ENCODE results near the gene CATSPERE. TPM values are rescaled to one million over a fixed set of nuclear protein-coding genes. Genes with fewer than 3 reads are reported as not detected.
A peak's percentile ranks its signal among the peaks of the same experiment; 100 is the strongest.
"Not testable (repeated sequence)": the region's sequence is repeated elsewhere in the genome, so short reads cannot be mapped to it uniquely, and the experiment has no call there.

Gene CATSPERE
- total and polyA plus RNA-seq, 4 experiments from 2014 or later, result 0.30 to 2.3 (median 1.4) TPM; not detected in 1

DNA sequence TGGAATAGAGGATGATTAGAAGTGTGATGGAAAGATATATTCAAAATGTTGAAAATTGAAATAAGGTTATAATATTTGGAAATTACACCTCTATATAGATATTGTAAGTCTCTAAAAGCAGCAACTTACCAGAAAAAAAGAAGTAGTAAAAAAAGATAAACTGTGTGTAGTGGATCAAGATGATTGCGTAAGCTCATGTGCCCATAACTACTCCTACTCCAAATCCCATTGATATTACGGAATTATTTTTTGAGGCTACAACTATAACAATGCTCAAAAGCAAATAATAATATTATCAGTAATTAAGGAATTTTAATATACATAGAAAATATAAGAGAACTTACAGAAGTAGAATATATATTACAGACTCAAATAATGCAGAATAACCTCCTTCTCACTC lies 33.6 kb downstream of the CATSPERE start:
- Mint-ChIP-seq H3K27ac (no peak overlapping the region), H3K27me3 (peaks cover 0 to 2% of the 10 kb centered on the region in 2 donors), H3K36me3 (no peaks in the 10 kb centered on the region), H3K4me3 (no peak overlapping the region), H3K9me3 (peaks cover 0 to 8% (median 1%) of the 10 kb centered on the region in 8 donors), H3K4me1 (no peaks in the 10 kb centered on the region)
- ChIA-PET POLR2A (ENCODE audit: partially characterized antibody) (no interaction called here), CTCF (ENCODE audit: partially characterized antibody) (no interaction called here)
- Histone ChIP-seq H3K4me1 (ENCODE audit: insufficient read depth, low read length) (no peaks in the 10 kb centered on the region), H3K36me3 (ENCODE audit: insufficient read depth, low read length) (no peaks in the 10 kb centered on the region), H3K4me3 (ENCODE audit: low read length in 2 of 2) (no peak overlapping the region), H3K27me3 (ENCODE audit: insufficient read depth, low read length) (no peaks in the 10 kb centered on the region), H3K9me3 (ENCODE audit: control insufficient read depth in 1 of 2, low read length in 2 of 2) (no peaks in the 10 kb centered on the region), H3K27ac (ENCODE audit: low read depth, low read length) (no peak overlapping the region)
- intact Hi-C loops (cut with micrococcal nuclease), result no loop called here
- DNase-seq, result no peak

DNA sequence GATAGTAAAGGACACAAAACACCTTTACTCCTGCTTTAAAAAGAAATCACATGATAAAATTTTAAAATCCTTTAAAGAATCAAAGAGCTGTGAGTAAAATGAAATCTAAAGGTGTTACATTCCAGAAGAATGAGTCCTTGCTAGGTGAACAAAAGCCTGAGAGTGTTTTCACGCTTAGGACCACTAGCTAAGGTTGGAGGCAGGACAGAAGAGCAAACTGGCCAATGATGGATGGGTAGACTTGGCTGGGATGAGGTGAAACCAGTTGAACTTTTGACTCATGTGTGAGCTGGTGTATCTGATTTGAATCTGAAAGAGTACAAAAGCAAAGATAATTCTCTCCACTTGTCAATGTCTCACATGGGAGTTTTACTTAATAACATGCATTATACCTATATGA lies 35.1 kb downstream of the CATSPERE start:
- CTCF ChIA-PET (ENCODE audit: partially characterized antibody), result no interaction called here
- no peaks in the 10 kb centered on the region for H3K4me1 Mint-ChIP-seq
- H3K36me3 Mint-ChIP-seq, result no peaks in the 10 kb centered on the region
- peaks cover 0 to 2% of the 10 kb centered on the region in 2 donors for H3K27me3 Mint-ChIP-seq
- Histone ChIP-seq H3K4me3 (ENCODE audit: low read length in 2 of 2) (no peak overlapping the region), H3K9me3 (ENCODE audit: control insufficient read depth in 1 of 2, low read length in 2 of 2) (no peaks in the 10 kb centered on the region), H3K4me1 (ENCODE audit: insufficient read depth, low read length) (no peaks in the 10 kb centered on the region), H3K27ac (ENCODE audit: low read depth, low read length) (no peak overlapping the region), H3K36me3 (ENCODE audit: insufficient read depth, low read length) (no peaks in the 10 kb centered on the region), H3K27me3 (ENCODE audit: insufficient read depth, low read length) (no peaks in the 10 kb centered on the region)
- intact Hi-C loops (cut with micrococcal nuclease), result no loop called here
- no peak for DNase-seq
- H3K27ac Mint-ChIP-seq, result no peak overlapping the region
- POLR2A ChIA-PET (ENCODE audit: partially characterized antibody), result no interaction called here
- no peak overlapping the region for H3K4me3 Mint-ChIP-seq
- peaks cover 0 to 20% (median 10%) of the 10 kb centered on the region in 8 donors for H3K9me3 Mint-ChIP-seq

DNA sequence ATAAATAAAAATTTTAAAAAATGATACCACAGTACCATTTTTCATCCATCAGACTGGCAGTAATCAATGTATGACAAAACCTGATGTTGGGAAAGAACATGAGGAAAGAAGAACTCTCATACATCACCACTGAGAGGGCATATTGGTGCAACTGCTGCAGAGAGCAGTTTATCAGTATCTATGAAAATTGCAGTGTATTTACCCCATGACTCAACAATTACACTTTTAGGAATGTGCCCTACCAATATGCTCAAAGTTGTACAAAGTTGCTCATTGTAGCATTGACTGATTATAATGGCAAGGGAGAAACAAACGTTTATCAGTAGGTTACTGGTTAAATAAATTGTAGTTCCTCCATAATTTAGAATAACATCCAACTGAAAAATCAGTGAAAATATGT lies 36.7 kb downstream of the CATSPERE start:
- POLR2A ChIA-PET (ENCODE audit: partially characterized antibody), result no interaction called here
- H3K4me3 Mint-ChIP-seq, result no peak overlapping the region
- H3K9me3 Mint-ChIP-seq, result peaks cover 0 to 20% (median 10%) of the 10 kb centered on the region in 8 donors
- Histone ChIP-seq H3K4me3 (ENCODE audit: low read length in 2 of 2) (no peak overlapping the region), H3K36me3 (ENCODE audit: insufficient read depth, low read length) (no peaks in the 10 kb centered on the region), H3K4me1 (ENCODE audit: insufficient read depth, low read length) (no peaks in the 10 kb centered on the region), H3K9me3 (ENCODE audit: control insufficient read depth in 1 of 2, low read length in 2 of 2) (no peaks in the 10 kb centered on the region), H3K27ac (ENCODE audit: low read depth, low read length) (no peak overlapping the region), H3K27me3 (ENCODE audit: insufficient read depth, low read length) (no peaks in the 10 kb centered on the region)
- CTCF ChIA-PET (ENCODE audit: partially characterized antibody), result no interaction called here
- H3K27me3 Mint-ChIP-seq, result no peaks in the 10 kb centered on the region
- H3K36me3 Mint-ChIP-seq, result no peaks in the 10 kb centered on the region
- H3K27ac Mint-ChIP-seq, result no peak overlapping the region
- H3K4me1 Mint-ChIP-seq, result no peaks in the 10 kb centered on the region
- intact Hi-C loops (cut with micrococcal nuclease), result no loop called here
- no peak for DNase-seq

DNA sequence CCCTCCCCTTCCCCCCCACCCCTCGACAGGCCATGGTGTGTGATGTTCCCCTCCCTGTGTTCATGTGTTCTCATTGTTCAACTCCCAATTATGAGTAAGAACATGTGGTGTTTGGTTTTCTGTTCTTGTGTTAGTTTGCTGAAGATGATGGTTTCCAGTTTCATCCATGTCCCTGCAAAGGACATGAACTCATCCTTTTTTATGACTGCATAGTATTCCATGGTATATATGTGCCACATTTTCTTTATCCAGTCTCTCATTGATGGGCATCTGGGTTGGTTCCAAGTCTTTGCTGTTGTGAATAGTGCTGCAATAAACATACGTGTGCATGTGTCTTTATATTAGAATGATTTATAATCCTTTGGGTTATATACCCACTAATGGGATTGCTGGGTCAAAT lies 38.4 kb downstream of the CATSPERE start:
- CTCF ChIA-PET (ENCODE audit: partially characterized antibody), result not testable (repeated sequence)

DNA sequence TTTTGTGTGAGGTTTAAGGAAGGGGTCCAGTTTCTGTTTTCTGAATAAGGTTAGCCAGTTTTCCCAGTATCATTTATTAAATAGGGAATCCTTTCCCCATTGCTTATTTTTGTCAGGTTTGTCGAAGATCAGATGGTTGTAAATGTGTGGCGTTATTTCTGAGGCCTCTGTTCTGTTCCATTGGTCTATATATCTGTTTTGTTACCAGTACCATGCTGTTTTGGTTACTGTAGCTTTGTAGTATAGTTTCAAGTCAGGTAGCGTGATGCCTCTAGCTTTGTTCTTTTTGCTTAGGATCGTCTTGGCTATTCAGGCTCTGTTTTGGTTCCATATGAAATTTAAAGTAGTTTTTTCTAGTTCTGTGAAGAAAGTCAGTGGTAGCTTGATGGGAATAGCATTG lies 39.4 kb downstream of the CATSPERE start:
- H3K4me3 ChIP-seq (ENCODE audit: low read length in 2 of 2); H3K27ac ChIP-seq (ENCODE audit: low read depth, low read length); H3K4me3 Mint-ChIP-seq; H3K4me1 ChIP-seq (ENCODE audit: insufficient read depth, low read length); H3K4me1 Mint-ChIP-seq; H3K27me3 ChIP-seq (ENCODE audit: insufficient read depth, low read length); H3K36me3 Mint-ChIP-seq; intact Hi-C loops (cut with micrococcal nuclease); H3K27me3 Mint-ChIP-seq; POLR2A ChIA-PET (ENCODE audit: partially characterized antibody); CTCF ChIA-PET (ENCODE audit: partially characterized antibody); DNase-seq; H3K9me3 ChIP-seq (ENCODE audit: control insufficient read depth in 1 of 2, low read length in 2 of 2); H3K36me3 ChIP-seq (ENCODE audit: insufficient read depth, low read length); H3K27ac Mint-ChIP-seq: not testable (repeated sequence)
- peaks cover 0 to 20% (median 11%) of the 10 kb centered on the region in 8 donors for H3K9me3 Mint-ChIP-seq

More for the DNA sequence above, 38.4 kb downstream of the CATSPERE start:
- H3K4me1 Mint-ChIP-seq; H3K36me3 Mint-ChIP-seq; H3K27me3 Mint-ChIP-seq; intact Hi-C loops (cut with micrococcal nuclease); H3K27ac ChIP-seq (ENCODE audit: low read depth, low read length); POLR2A ChIA-PET (ENCODE audit: partially characterized antibody); H3K27me3 ChIP-seq (ENCODE audit: insufficient read depth, low read length); H3K27ac Mint-ChIP-seq; H3K4me3 ChIP-seq (ENCODE audit: low read length in 2 of 2); H3K36me3 ChIP-seq (ENCODE audit: insufficient read depth, low read length); H3K9me3 ChIP-seq (ENCODE audit: control insufficient read depth in 1 of 2, low read length in 2 of 2); DNase-seq; H3K4me1 ChIP-seq (ENCODE audit: insufficient read depth, low read length): not testable (repeated sequence)
- peak overlapping the region in 1 of 8 donors; percentile 4 for H3K4me3 Mint-ChIP-seq
- peaks cover 0 to 20% (median 11%) of the 10 kb centered on the region in 8 donors for H3K9me3 Mint-ChIP-seq

DNA sequence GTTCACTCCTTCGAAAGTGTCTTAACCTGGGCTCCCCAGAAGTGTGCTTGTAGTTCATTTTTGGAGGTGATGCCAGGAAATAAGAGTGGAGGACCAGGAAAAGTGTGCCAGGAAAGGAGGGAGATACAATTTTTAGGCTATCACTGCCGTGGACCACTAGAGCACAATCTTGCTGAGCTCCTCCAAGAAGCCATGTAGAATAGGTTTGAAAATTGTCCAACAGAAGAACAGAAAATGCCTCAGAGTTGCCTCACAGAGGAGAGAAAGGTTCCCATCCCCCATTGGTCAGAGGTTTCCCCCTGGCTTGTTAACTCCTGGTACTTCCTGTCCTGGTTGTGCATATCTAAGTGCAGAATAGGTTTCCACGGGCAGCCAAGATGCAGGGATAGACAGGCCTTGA lies 41.6 kb downstream of the CATSPERE start:
- Histone ChIP-seq H3K36me3 (ENCODE audit: insufficient read depth, low read length) (no peaks in the 10 kb centered on the region), H3K27me3 (ENCODE audit: insufficient read depth, low read length) (no peaks in the 10 kb centered on the region)
- H3K27ac Mint-ChIP-seq, result no peak overlapping the region

DNA sequence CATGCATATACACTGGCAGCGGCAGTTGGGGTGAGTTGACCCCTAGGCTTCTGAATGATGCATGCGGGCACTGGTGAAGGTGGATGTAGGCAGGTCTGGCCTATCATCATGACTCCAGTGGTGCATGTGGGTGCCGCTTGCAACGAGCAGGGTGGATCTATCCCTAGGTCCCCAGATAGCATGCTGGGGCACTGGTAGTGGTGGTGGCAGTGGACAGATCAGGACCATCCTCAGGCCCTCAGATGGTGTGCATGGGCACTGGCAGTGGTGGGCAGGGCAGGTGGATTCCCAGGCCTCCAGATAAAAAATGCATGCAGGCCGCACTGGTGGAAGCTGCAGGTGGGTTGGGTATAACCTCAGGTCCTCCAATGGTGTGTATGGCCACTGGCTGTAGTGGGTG lies 52.4 kb downstream of the CATSPERE start:
- Mint-ChIP-seq H3K9me3 (peaks cover 9 to 29% (median 26%) of the 10 kb centered on the region in 8 donors), H3K4me3 (no peak overlapping the region), H3K36me3 (peaks cover 20 to 24% of the 10 kb centered on the region in 2 donors), H3K27ac (no peak overlapping the region), H3K4me1 (no peaks in the 10 kb centered on the region), H3K27me3 (peaks cover 3 to 4% of the 10 kb centered on the region in 2 donors)
- intact Hi-C loops (cut with micrococcal nuclease), result no loop called here
- ChIA-PET CTCF (ENCODE audit: partially characterized antibody) (no interaction called here), POLR2A (ENCODE audit: partially characterized antibody) (no interaction called here)
- H3K27me3 ChIP-seq (ENCODE audit: insufficient read depth, low read length), result no peaks in the 10 kb centered on the region
- H3K4me1 ChIP-seq (ENCODE audit: insufficient read depth, low read length), result no peaks in the 10 kb centered on the region
- no peak overlapping the region for H3K27ac ChIP-seq (ENCODE audit: low read depth, low read length)
- H3K4me3 ChIP-seq (ENCODE audit: low read length in 2 of 2), result no peak overlapping the region
- H3K36me3 ChIP-seq (ENCODE audit: insufficient read depth, low read length), result no peaks in the 10 kb centered on the region
- DNase-seq, result no peak
- H3K9me3 ChIP-seq (ENCODE audit: control insufficient read depth in 1 of 2, low read length in 2 of 2), result no peaks in the 10 kb centered on the region

More for the DNA sequence above, 41.6 kb downstream of the CATSPERE start:
- H3K27me3 Mint-ChIP-seq, result no peaks in the 10 kb centered on the region
- peaks cover 2 to 4% of the 10 kb centered on the region in 2 donors for H3K36me3 Mint-ChIP-seq
- no peaks in the 10 kb centered on the region for H3K9me3 ChIP-seq (ENCODE audit: control insufficient read depth in 1 of 2, low read length in 2 of 2)
- intact Hi-C loops (cut with micrococcal nuclease), result no loop called here
- no peak overlapping the region for H3K4me3 Mint-ChIP-seq
- ChIA-PET POLR2A (ENCODE audit: partially characterized antibody) (no interaction called here), CTCF (ENCODE audit: partially characterized antibody) (no interaction called here)
- H3K4me1 ChIP-seq (ENCODE audit: insufficient read depth, low read length), result no peaks in the 10 kb centered on the region
- H3K4me3 ChIP-seq (ENCODE audit: low read length in 2 of 2), result no peak overlapping the region
- H3K4me1 Mint-ChIP-seq, result no peaks in the 10 kb centered on the region
- H3K9me3 Mint-ChIP-seq, result peaks cover 0 to 24% (median 15%) of the 10 kb centered on the region in 8 donors
- DNase-seq, result no peak
- no peak overlapping the region for H3K27ac ChIP-seq (ENCODE audit: low read depth, low read length)

DNA sequence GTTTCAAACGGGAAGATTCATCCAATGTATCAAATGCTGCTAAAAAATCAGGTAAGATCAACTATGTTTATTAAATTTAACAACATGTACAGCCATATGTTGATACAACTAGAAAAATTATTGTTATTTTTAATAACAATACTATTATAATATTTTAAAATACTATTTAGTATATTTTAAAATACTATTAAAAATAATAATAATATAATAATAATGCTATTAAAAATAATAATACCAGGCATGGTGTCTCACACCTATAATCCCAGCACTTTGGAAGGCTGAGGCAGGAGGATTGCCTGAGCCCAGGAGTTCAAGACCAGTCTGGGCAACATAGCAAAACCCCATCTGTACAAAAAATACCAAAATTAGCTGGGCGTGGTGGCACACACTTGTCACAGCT lies 54.6 kb downstream of the CATSPERE start:
- POLR2A ChIA-PET (ENCODE audit: partially characterized antibody), result no interaction called here
- H3K9me3 Mint-ChIP-seq, result peaks cover 10 to 32% (median 25%) of the 10 kb centered on the region in 8 donors
- peaks cover 3 to 4% of the 10 kb centered on the region in 2 donors for H3K27me3 Mint-ChIP-seq
- intact Hi-C loops (cut with micrococcal nuclease), result no loop called here
- DNase-seq, result no peak
- no peak overlapping the region for H3K4me3 Mint-ChIP-seq
- CTCF ChIA-PET (ENCODE audit: partially characterized antibody), result interaction anchor here (0.7 kb wide), 1 partner anchor 1834 kb away, joined by 3 read pairs; no protein-coding TSS in a partner anchor
- no peak overlapping the region for H3K4me3 ChIP-seq (ENCODE audit: low read length in 2 of 2)
- no peak overlapping the region for H3K27ac ChIP-seq (ENCODE audit: low read depth, low read length)
- H3K9me3 ChIP-seq (ENCODE audit: control insufficient read depth in 1 of 2, low read length in 2 of 2), result no peaks in the 10 kb centered on the region
- H3K4me1 Mint-ChIP-seq, result no peaks in the 10 kb centered on the region
- no peaks in the 10 kb centered on the region for H3K27me3 ChIP-seq (ENCODE audit: insufficient read depth, low read length)
- H3K36me3 Mint-ChIP-seq, result peaks cover 16 to 32% of the 10 kb centered on the region in 2 donors
- no peaks in the 10 kb centered on the region for H3K4me1 ChIP-seq (ENCODE audit: insufficient read depth, low read length)
- H3K36me3 ChIP-seq (ENCODE audit: insufficient read depth, low read length), result no peaks in the 10 kb centered on the region
- H3K27ac Mint-ChIP-seq, result no peak overlapping the region

All from CD4-positive, alpha-beta memory T cell (primary cell).